WTC11 (cell line): ENCODE results near the gene MRPS22. TPM values are rescaled to one million over a fixed set of nuclear protein-coding genes. Genes with fewer than 3 reads are reported as not detected.

ENCODE experiments used
- ATAC-seq: fragments of 200-7000 bp; cut with Tn5 transposase; 2 replicates; pipeline ENCODE4 v1.10.0; 2021; ENCODE audit warnings: mild to moderate bottlenecking, moderate library complexity
- CTCF ChIA-PET: fragments of 300-600 bp; sonication (Branson Sonifier 250); formaldehyde crosslinking; loops from one replicate; lab custom pipeline; 2021; ENCODE audit warnings: antibody characterized with exemption; lab: Charles Lee
- POLR2A ChIA-PET: fragments of 350-600 bp; sonication (Branson Sonifier 250); formaldehyde crosslinking; loops from one replicate; lab custom pipeline; 2021; ENCODE audit warnings: antibody characterized with exemption; lab: Charles Lee
- DNase-seq: peaks from one replicate; pipeline ENCODE4 v3.0.0; 2021; ENCODE audit warnings: low spot score
- H3K27ac Mint-ChIP-seq: 2 replicates; pipeline ENCODE4 v1.8.0; 2021; ENCODE audit warnings: mixed read lengths
- H3K27me3 Mint-ChIP-seq: 2 replicates; pipeline ENCODE4 v1.8.0; 2021; ENCODE audit warnings: low read depth, mild to moderate bottlenecking, moderate library complexity, mixed read lengths
- H3K36me3 Mint-ChIP-seq: 2 replicates; pipeline ENCODE4 v1.8.0; 2021; ENCODE audit warnings: mixed read lengths
- H3K4me1 Mint-ChIP-seq: 2 replicates; pipeline ENCODE4 v1.8.0; 2022; ENCODE audit warnings: mixed read lengths
- H3K4me3 Mint-ChIP-seq: 2 replicates; pipeline ENCODE4 v1.8.0; 2021; ENCODE audit warnings: mild to moderate bottlenecking, moderate library complexity, mixed read lengths
- H3K9me3 Mint-ChIP-seq: 2 replicates; pipeline ENCODE4 v1.8.0; 2021; ENCODE audit warnings: mixed read lengths
- ARID4B ChIP-seq: sonication (generic); formaldehyde crosslinking; IDR thresholded peaks from 2 replicates; pipeline ENCODE4 v1.8.0; 2023; ENCODE audit warnings: missing genetic modification reagents, mild to moderate bottlenecking, borderline replicate concordance
- ATF1 ChIP-seq: sonication (generic); formaldehyde crosslinking; IDR thresholded peaks from 2 replicates; pipeline ENCODE4 v1.8.1; 2023; ENCODE audit warnings: mild to moderate bottlenecking, moderate library complexity, missing genetic modification reagents
- E2F1 ChIP-seq: sonication (generic); formaldehyde crosslinking; IDR thresholded peaks from 2 replicates; pipeline ENCODE4 v1.8.0; 2022; ENCODE audit warnings: mild to moderate bottlenecking, missing genetic modification reagents
- EMX1 ChIP-seq: fragments of 250-450 bp; sonication (Bioruptor Pico); IDR thresholded peaks from 2 replicates; pipeline ENCODE4 v1.8.0; 2021; ENCODE audit warnings: mild to moderate bottlenecking
- GTF2I ChIP-seq: fragments of 250-450 bp; sonication (Bioruptor Pico); conservative IDR thresholded peaks from 2 replicates; pipeline ENCODE4 v1.4.0; 2021; ENCODE audit warnings: mild to moderate bottlenecking
- HMGA2 ChIP-seq: fragments of 250-450 bp; sonication (Bioruptor Pico); IDR thresholded peaks from 2 replicates; pipeline ENCODE4 v1.4.0; 2021; ENCODE audit warnings: mild to moderate bottlenecking, moderate library complexity
- HMGXB4 ChIP-seq: sonication (generic); formaldehyde crosslinking; IDR thresholded peaks from 2 replicates; pipeline ENCODE4 v1.8.1; 2023; ENCODE audit warnings: mild to moderate bottlenecking, moderate library complexity, missing genetic modification reagents
- MLX ChIP-seq: sonication (generic); formaldehyde crosslinking; IDR thresholded peaks from 2 replicates; pipeline ENCODE4 v1.8.1; 2023; ENCODE audit warnings: mild to moderate bottlenecking, missing genetic modification reagents, moderate library complexity
- NR1H2 ChIP-seq: sonication (generic); formaldehyde crosslinking; IDR thresholded peaks from 2 replicates; pipeline ENCODE4 v1.9.0; 2021; ENCODE audit warnings: mild to moderate bottlenecking, moderate library complexity, missing genetic modification reagents
- OVOL2 ChIP-seq: fragments of 250-450 bp; sonication (Bioruptor Pico); IDR thresholded peaks from 2 replicates; pipeline ENCODE4 v1.9.0; 2021; ENCODE audit warnings: mild to moderate bottlenecking, borderline replicate concordance
- PREB ChIP-seq: sonication (generic); formaldehyde crosslinking; IDR thresholded peaks from 2 replicates; pipeline ENCODE4 v1.8.1; 2022; ENCODE audit warnings: mild to moderate bottlenecking, missing genetic modification reagents, moderate library complexity, borderline replicate concordance
- PRRX2 ChIP-seq: fragments of 250-450 bp; sonication (Bioruptor Pico); IDR thresholded peaks from 2 replicates; pipeline ENCODE4 v1.8.0; 2021; ENCODE audit warnings: mild to moderate bottlenecking
- STAT6 ChIP-seq: sonication (generic); formaldehyde crosslinking; conservative IDR thresholded peaks from 2 replicates; pipeline ENCODE4 v1.8.1; 2023; ENCODE audit warnings: mild to moderate bottlenecking, low read depth, missing genetic modification reagents, moderate library complexity
- TEAD4 ChIP-seq: sonication (generic); formaldehyde crosslinking; IDR thresholded peaks from 2 replicates; pipeline ENCODE4 v1.8.0; 2022; ENCODE audit warnings: mild to moderate bottlenecking, missing genetic modification reagents
- ZMAT4 ChIP-seq: fragments of 250-450 bp; sonication (Bioruptor Pico); IDR thresholded peaks from 2 replicates; pipeline ENCODE4 v1.9.0; 2021; ENCODE audit warnings: mild to moderate bottlenecking
- ZNF281 ChIP-seq: sonication (generic); formaldehyde crosslinking; IDR thresholded peaks from 2 replicates; pipeline ENCODE4 v1.8.0; 2023; ENCODE audit warnings: mild to moderate bottlenecking, missing genetic modification reagents
- ZNF416 ChIP-seq: fragments of 250-450 bp; sonication (Bioruptor Pico); IDR thresholded peaks from 2 replicates; pipeline ENCODE4 v1.9.0; 2021; ENCODE audit warnings: mild to moderate bottlenecking, inconsistent platforms
- total RNA-seq: library from RNA; stranded (reverse); gene quantifications from 3 replicates; pipeline ENCODE4 v1.2.3, GENCODE V29; 2021

MRPS22 gene
- total RNA-seq, 1 experiment from 2014 or later = 44.6 TPM

GRCh38 chr3:139326131-139326530 lies 17.7 kb upstream of the MRPS22 start (continued):
- TF ChIP-seq PREB (no peak), ZNF281 (CRISPR knock-in tag) (no peak), MLX (CRISPR knock-in tag) (no peak), OVOL2 (CRISPR knock-in tag) (no peak), HMGXB4 (no peak), ARID4B (no peak), ATF1 (CRISPR knock-in tag) (no peak), HMGA2 (CRISPR knock-in tag) (no peak), NR1H2 (no peak)
- TF ChIP-seq, all 79 proteins: peak for 0

- ChIA-PET POLR2A (no interaction called here), CTCF (interaction anchor here (1.0 kb wide), 1 partner anchor 203 kb away, joined by 3 read pairs; no protein-coding TSS in a partner anchor)
- Mint-ChIP-seq H3K4me3 (no peak overlapping the region), H3K27me3 (peaks cover 42% of the 10 kb centered on the region), H3K9me3 (no peaks in the 10 kb centered on the region), H3K36me3 (no peaks in the 10 kb centered on the region), H3K4me1 (peaks cover 4% of the 10 kb centered on the region; the same call in 1 of the 2 replicates), H3K27ac (no peak overlapping the region)
- ATAC-seq (no peak), DNase-seq (no peak)
- TF ChIP-seq STAT6 (CRISPR knock-in tag) (no peak), EMX1 (no peak), ZNF416 (no peak), TEAD4 (CRISPR knock-in tag) (no peak), GTF2I (CRISPR knock-in tag) (no peak), ZMAT4 (CRISPR knock-in tag) (no peak), E2F1 (CRISPR knock-in tag) (no peak), PRRX2 (CRISPR knock-in tag) (no peak), PREB (no peak)
These were observed 17.1 kb upstream of the MRPS22 start for GRCh38 chr3:139326707-139327106.
